ENCODE measurements around the gene NCKAP5.

The NCKAP5 gene

DNA sequence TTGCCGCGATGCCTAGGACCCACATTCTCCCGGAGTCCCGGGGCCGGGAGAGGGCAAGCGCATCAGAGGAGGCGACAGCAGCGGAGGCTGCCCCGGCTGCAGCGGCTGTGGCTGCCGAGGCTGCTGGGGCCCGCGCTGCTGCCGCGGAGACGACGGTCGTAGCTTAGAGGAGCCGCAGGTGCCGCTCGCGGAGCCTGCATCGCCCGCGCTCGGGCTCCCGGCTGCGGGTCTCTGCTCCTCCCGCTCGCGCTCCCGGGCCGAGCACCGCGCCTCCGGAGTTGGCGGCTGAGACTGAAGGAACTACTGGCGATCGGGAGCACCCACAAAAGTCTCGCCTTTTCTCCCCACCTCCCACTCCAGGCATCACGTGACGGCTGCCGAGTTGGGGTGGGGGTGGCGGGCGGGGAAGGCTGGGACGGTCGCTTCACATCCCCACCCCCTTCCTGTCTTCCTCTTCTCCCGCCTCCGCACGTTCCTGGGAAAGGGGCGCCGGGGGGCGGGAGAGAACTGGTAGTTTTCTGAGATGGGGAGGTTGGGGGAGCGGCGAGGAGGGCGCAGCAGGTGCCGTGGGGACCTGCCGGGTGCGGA lies 898.3 kb downstream of the NCKAP5 start, which contains the start of gene LYPD1:
LYPD1 (minus strand) TSS at position 298 of the 588 bp plus-strand sequence; CDS start at position 25, 273 bp downstream.
- DNase-seq: peak; percentile 48

- DNase-seq: peak; percentile 56
These were observed 899.0 kb downstream of the NCKAP5 start for GRCh38 chr2:132668987-132669907.

GRCh38 chr2:132668189-132668823 lies 900.0 kb downstream of the NCKAP5 start:
- peak; percentile 71 for DNase-seq

GRCh38 chr2:132667706-132668105 lies 900.6 kb downstream of the NCKAP5 start:
- DNase-seq: no peak

DNA sequence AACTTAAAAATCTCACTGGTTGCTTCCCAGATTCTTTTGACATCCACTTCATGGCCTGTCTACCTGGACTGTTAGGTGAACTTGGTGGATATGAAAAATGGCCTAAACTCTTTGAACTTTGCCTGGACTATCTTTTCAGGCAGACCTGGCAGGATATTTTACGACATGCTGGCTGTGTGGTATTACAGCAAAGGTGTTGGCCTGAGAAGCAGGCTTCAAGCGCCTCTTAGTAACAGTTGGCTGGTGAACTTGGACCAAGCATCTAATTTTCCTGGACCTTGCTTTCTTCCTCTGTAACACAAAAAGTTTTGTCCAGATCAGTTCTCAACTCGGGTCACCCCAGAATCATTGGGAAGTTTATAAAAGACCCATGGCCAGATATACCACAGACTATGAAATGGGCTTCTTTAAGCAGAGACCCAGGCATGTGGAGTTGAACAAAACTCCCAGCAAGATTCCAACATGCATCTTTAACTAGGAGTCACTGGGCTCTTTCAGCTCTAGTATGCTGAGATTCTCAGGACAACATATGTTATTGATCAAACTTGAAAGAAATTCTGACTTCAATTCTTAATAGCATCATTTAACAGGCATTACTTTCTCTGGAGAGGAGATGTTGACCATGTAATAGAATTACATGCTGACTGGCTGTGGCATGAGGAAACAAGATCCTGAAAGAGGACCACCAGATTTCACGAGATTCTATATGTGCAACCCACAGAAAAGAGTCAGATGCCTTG lies 902.7 kb downstream of the NCKAP5 start:
- no peak for DNase-seq

GRCh38 chr2:132664096-132664495 lies 904.2 kb downstream of the NCKAP5 start:
- no peak for DNase-seq

GRCh38 chr2:132662732-132663131 lies 905.5 kb downstream of the NCKAP5 start:
- DNase-seq: no peak

GRCh38 chr2:132659331-132659730 lies 908.9 kb downstream of the NCKAP5 start:
- no peak for DNase-seq

DNA sequence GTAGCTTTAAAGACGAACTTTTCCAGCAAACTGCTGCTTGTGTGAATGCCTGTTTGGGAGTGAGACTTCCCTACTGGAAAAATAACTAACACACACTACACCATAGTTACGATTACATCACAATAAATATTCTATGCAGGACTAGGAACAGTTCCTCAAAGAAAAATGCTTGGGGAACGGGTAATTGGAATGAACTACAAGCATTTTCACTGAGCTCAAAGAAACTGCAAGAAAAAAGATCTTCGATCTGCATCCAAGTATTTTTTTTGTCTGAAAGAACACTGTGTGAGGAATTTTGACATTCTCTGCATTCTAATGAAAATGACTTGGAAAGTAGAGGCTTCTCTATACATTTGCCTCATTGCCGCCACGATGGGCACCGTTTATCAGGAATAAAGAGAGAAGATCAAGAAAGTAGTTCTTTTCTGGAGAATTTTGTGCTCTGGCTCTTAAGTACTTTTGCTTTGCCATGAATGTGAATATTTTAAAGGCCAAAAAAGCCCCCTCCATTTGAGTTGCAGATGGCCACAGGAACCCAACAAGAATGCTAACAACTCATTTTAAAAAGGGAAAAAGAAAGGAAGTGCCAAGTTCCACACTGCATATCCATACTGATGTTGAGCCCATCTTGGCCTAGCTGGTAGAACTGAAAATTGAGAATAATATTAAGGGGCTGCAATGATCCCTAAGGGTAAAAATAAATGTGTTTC lies 911.8 kb downstream of the NCKAP5 start:
- no peak for DNase-seq

DNA sequence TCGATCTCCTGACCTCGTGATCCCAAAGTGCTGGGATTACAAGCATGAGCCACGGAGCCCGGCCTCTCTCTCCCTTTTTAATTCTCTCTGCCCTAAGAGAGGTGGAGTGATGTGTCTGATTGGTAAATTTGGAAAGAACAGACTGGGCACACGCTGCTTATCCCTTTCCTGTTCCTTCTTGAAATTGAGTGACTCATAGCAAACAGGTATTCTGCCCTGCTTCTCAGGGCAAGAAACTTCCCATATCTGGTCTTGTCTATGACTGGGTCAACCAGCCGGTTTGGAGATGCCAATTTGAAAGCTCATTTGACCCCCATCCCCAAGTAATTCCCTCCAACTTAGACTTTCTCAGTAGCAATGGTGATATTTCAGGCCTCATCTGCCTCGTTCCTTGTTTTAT lies 913.3 kb downstream of the NCKAP5 start:
- DNase-seq: no peak

- DNase-seq: no peak
These were observed 913.9 kb downstream of the NCKAP5 start for GRCh38 chr2:132654335-132654734.

GRCh38 chr2:132652474-132652873 lies 915.8 kb downstream of the NCKAP5 start:
- DNase-seq: no peak

GRCh38 chr2:132651115-132652045 lies 916.9 kb downstream of the NCKAP5 start:
- no peak for DNase-seq

- DNase-seq: peak; percentile 55
These were observed 921.6 kb downstream of the NCKAP5 start for GRCh38 chr2:132646540-132647108.

DNA sequence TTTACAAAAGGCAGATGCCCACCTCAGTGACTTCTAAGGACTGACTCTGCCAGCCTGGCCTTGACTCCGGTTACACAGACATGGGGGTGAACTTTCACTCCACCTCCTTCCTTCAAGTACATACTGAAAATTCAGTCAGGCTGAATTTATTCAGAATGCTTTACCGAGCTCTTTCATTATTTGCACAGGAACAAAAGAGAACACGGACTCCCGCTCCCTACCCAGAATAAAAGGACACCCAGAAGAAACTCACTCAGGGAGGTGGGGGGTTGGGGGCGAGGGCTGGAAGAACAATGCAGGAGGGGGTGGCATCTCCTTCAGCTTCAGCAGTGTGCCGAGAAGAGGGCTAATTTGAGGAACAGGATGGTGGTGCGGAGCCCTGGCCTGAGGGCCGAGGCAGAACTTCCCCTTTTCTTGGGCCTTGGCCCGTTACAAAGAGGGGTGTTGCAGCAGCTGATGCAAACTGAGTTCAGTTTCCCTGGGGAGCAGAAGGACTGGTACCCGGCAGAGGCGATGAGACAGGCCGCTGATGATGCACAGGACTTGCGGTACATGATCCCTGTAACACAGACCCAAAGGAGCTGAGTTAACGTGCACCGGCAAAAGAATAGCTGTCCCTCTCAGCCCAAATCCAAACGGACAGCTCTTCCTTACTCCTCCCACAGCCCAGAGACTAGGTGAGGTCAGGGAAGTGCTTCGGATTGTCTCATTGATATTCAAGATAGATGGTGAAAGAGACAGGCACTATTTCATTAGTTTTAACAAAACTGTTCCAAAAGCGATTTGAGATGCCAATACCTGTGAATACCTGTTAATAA lies 922.3 kb downstream of the NCKAP5 start:
- peak; percentile 77 for DNase-seq

DNA sequence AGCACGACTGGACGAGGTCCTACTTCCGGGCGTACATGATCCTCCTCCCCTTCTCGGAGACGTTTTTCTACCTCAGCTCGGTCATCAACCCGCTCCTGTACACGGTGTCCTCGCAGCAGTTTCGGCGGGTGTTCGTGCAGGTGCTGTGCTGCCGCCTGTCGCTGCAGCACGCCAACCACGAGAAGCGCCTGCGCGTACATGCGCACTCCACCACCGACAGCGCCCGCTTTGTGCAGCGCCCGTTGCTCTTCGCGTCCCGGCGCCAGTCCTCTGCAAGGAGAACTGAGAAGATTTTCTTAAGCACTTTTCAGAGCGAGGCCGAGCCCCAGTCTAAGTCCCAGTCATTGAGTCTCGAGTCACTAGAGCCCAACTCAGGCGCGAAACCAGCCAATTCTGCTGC lies 923.1 kb downstream of the NCKAP5 start:
- peak; percentile 82 for DNase-seq

GRCh38 chr2:132642415-132642814 lies 925.8 kb downstream of the NCKAP5 start:
- no peak for DNase-seq

- no peak for DNase-seq
These were observed 926.4 kb downstream of the NCKAP5 start for GRCh38 chr2:132641819-132642218.

DNA sequence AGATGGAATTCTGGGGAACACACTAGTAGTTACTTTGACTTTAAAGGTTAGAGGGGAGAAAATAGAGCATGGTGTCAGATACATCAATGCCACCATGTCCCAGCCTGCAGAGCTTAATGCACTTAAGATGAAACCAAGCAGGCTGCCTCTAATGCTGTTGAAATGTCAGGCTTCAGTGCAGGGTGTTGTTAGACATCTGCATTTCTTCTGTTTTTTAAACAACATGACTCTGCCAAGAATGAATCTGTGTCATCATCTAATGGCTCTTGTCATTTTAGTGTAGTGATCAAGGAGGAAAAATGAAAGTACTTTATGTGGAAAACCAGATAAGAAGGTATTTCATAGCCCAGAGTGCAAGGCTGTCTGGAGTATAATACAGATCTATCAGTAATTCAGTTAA lies 928.1 kb downstream of the NCKAP5 start:
- DNase-seq: peak; percentile 16
